ENCODE data around the gene SIPA1L2. TPM values are rescaled to one million over a fixed set of nuclear protein-coding genes. Genes with fewer than 3 reads are reported as not detected.

SIPA1L2 gene
- total RNA-seq, 1 donor from 2014 or later = 3.7 TPM

GRCh38 chr1:232590744-232591082, 39.2 kb downstream of the SIPA1L2 start:
- Mint-ChIP-seq H3K9me3 (peaks cover 16% of the 10 kb centered on the region), H3K27me3 (ENCODE audit: low read depth) (no peaks in the 10 kb centered on the region), H3K36me3 (ENCODE audit: low read depth) (peaks cover 10% of the 10 kb centered on the region), H3K4me3 (ENCODE audit: low read depth) (no peak overlapping the region), H3K4me1 (ENCODE audit: low read depth) (peaks cover 19% of the 10 kb centered on the region), H3K27ac (no peak overlapping the region)
- intact Hi-C loops (cut with micrococcal nuclease) = no loop called here
- DNase-seq (ENCODE audit: low spot score) = no peak

GRCh38 chr1:232589812-232590743, 39.9 kb downstream of the SIPA1L2 start:
- Mint-ChIP-seq H3K27me3 (ENCODE audit: low read depth) (no peaks in the 10 kb centered on the region), H3K9me3 (peaks cover 16% of the 10 kb centered on the region), H3K27ac (no peak overlapping the region), H3K36me3 (ENCODE audit: low read depth) (peaks cover 10% of the 10 kb centered on the region), H3K4me3 (ENCODE audit: low read depth) (no peak overlapping the region), H3K4me1 (ENCODE audit: low read depth) (peaks cover 19% of the 10 kb centered on the region)
- intact Hi-C loops (cut with micrococcal nuclease) = no loop called here
- DNase-seq (ENCODE audit: low spot score) = no peak

DNA sequence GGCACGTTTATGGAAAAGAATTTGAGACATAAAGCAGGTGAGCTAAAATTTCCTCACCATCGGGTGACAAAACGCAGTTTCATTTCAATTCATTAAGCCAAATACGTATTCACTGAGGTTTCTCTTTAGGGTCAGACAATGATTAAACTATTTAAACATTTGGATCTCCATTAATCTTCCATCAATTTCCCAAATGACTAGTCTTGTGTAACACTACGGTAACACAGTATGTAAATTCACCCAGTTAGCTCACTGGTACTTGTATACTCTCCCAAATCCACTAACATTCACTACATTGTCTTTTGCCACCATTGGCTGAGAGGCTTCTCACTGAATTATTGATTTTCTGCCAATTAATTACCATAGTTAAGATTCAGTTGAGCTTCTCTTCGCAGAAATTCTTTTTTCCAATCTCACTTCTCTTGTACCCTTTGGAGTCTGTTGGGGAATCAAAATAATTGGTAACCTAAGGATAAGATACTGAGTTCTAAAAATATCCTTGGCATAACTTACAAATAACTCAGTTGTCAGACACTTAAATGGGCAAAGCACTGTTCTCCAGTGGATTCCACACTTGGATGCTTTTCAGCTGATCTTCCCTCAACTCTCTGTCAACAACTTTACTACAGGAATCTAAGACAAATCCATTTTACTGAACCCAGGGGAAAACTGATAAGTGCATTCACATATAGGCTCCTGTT, 40.7 kb downstream of the SIPA1L2 start:
- intact Hi-C loops (cut with micrococcal nuclease) = no loop called here
- no peak for DNase-seq (ENCODE audit: low spot score)
- Mint-ChIP-seq H3K9me3 (peaks cover 16% of the 10 kb centered on the region), H3K27me3 (ENCODE audit: low read depth) (no peaks in the 10 kb centered on the region), H3K4me1 (ENCODE audit: low read depth) (peaks cover 19% of the 10 kb centered on the region), H3K4me3 (ENCODE audit: low read depth) (no peak overlapping the region), H3K27ac (no peak overlapping the region), H3K36me3 (ENCODE audit: low read depth) (peaks cover 10% of the 10 kb centered on the region)

GRCh38 chr1:232587141-232588008, 42.6 kb downstream of the SIPA1L2 start:
- Mint-ChIP-seq H3K36me3 (ENCODE audit: low read depth) (peaks cover 10% of the 10 kb centered on the region), H3K27me3 (ENCODE audit: low read depth) (peaks cover 1% of the 10 kb centered on the region), H3K4me1 (ENCODE audit: low read depth) (peaks cover 17% of the 10 kb centered on the region), H3K27ac (no peak overlapping the region), H3K9me3 (peaks cover 16% of the 10 kb centered on the region), H3K4me3 (ENCODE audit: low read depth) (no peak overlapping the region)
- no peak for DNase-seq (ENCODE audit: low spot score)
- intact Hi-C loops (cut with micrococcal nuclease) = no loop called here

- no peak overlapping the region for H3K27ac Mint-ChIP-seq
- H3K27me3 Mint-ChIP-seq (ENCODE audit: low read depth) = peaks cover 1% of the 10 kb centered on the region
- peaks cover 10% of the 10 kb centered on the region for H3K36me3 Mint-ChIP-seq (ENCODE audit: low read depth)
- H3K9me3 Mint-ChIP-seq = peaks cover 16% of the 10 kb centered on the region
- no peak overlapping the region for H3K4me3 Mint-ChIP-seq (ENCODE audit: low read depth)
- peaks cover 17% of the 10 kb centered on the region for H3K4me1 Mint-ChIP-seq (ENCODE audit: low read depth)
- DNase-seq (ENCODE audit: low spot score) = no peak
- intact Hi-C loops (cut with micrococcal nuclease) = no loop called here
These were observed 43.3 kb downstream of the SIPA1L2 start for GRCh38 chr1:232586679-232587078.

- peaks cover 13% of the 10 kb centered on the region for H3K36me3 Mint-ChIP-seq (ENCODE audit: low read depth)
- peaks cover 18% of the 10 kb centered on the region for H3K4me1 Mint-ChIP-seq (ENCODE audit: low read depth)
- H3K9me3 Mint-ChIP-seq = peaks cover 16% of the 10 kb centered on the region
- intact Hi-C loops (cut with micrococcal nuclease) = no loop called here
- peaks cover 1% of the 10 kb centered on the region for H3K27me3 Mint-ChIP-seq (ENCODE audit: low read depth)
- H3K4me3 Mint-ChIP-seq (ENCODE audit: low read depth) = no peak overlapping the region
- no peak overlapping the region for H3K27ac Mint-ChIP-seq
- no peak for DNase-seq (ENCODE audit: low spot score)
These were observed 44.4 kb downstream of the SIPA1L2 start for GRCh38 chr1:232585486-232585885.

DNA sequence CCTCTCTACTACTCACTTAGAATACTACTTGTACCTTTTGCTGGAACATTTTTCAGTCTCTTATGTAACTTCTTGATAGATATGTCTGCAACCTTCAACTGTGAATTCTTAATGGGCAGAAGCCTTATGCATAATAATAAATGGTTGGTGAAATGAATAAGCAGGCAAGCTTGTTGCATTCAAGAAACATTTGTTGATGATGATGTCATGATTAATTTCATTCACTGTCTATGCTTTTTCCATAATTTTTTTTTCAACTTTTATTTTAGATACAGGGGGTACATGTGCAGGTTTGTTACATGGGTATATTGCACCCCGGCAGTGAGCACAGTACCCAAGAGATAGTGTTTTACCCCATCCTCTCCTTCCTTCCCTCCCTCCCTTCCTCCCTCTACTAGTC, 48.0 kb downstream of the SIPA1L2 start:
- no peak overlapping the region for H3K4me3 Mint-ChIP-seq (ENCODE audit: low read depth)
- peaks cover 1% of the 10 kb centered on the region for H3K27me3 Mint-ChIP-seq (ENCODE audit: low read depth)
- DNase-seq (ENCODE audit: low spot score) = no peak
- H3K36me3 Mint-ChIP-seq (ENCODE audit: low read depth) = peaks cover 6% of the 10 kb centered on the region
- peaks cover under 1% of the 10 kb centered on the region for H3K9me3 Mint-ChIP-seq
- H3K27ac Mint-ChIP-seq = no peak overlapping the region
- H3K4me1 Mint-ChIP-seq (ENCODE audit: low read depth) = peaks cover 31% of the 10 kb centered on the region
- intact Hi-C loops (cut with micrococcal nuclease) = no loop called here

Other genes with a start within 250 kb of the SIPA1L2 start
- gene MAP10, start 175.3 kb upstream of the SIPA1L2 start, total RNA-seq = 3.0 and 3.2 TPM in 2 replicates